ENCODE data around the gene PTK7.

DNA sequence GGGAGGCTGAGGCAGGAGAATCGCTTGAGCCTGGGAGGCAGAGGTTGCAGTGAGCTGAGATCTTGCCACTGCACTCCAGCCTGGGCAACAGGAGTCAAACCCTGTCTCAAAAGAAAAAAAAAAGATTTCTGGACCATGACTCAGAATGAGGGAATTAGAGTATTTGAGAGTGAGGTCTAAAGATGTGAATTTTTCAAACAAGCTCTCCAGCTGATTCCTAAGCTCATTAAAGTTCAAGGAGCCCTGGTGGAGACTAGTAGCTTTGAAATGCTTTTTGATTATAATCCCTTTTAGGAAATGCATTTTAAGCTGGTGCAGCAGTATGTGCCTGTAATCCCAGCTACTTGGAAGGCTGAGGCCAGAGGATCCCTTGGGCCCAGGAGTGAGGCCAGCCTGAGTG lies 73.2 kb downstream of the PTK7 start:
- TF ChIP-seq, protein P1, sequence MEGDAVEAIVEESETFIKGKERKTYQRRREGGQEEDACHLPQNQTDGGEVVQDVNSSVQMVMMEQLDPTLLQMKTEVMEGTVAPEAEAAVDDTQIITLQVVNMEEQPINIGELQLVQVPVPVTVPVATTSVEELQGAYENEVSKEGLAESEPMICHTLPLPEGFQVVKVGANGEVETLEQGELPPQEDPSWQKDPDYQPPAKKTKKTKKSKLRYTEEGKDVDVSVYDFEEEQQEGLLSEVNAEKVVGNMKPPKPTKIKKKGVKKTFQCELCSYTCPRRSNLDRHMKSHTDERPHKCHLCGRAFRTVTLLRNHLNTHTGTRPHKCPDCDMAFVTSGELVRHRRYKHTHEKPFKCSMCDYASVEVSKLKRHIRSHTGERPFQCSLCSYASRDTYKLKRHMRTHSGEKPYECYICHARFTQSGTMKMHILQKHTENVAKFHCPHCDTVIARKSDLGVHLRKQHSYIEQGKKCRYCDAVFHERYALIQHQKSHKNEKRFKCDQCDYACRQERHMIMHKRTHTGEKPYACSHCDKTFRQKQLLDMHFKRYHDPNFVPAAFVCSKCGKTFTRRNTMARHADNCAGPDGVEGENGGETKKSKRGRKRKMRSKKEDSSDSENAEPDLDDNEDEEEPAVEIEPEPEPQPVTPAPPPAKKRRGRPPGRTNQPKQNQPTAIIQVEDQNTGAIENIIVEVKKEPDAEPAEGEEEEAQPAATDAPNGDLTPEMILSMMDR (IDR thresholded peaks at IDR 0.05), result no peak
- TF ChIP-seq EZH2 (IDR thresholded peaks at IDR 0.05), result no peak

All from neural progenitor cell (in vitro differentiated cells).